Skeletal muscle tissue (tissue), 4 donors: ENCODE results near the gene TOM1L2. TPM values are rescaled to one million over a fixed set of nuclear protein-coding genes. Genes with fewer than 3 reads are reported as not detected.
A peak's percentile ranks its signal among the peaks of the same experiment; 100 is the strongest.

ENCODE experiments used
- H3K27ac ChIP-seq: one replicate; pipeline ENCODE4 v1.7.0; 2013; ENCODE audit warnings: mild to moderate bottlenecking, low read depth, low read length, inconsistent platforms
- H3K27me3 ChIP-seq, 3 donors: one replicate each; pipeline ENCODE4 v1.7.0; 2013; ENCODE audit warnings: low read length in 3 of 3; ENCODE audit not compliant: control insufficient read depth in 3 of 3, insufficient read depth in 3 of 3
- H3K36me3 ChIP-seq, 3 donors: one replicate each; pipeline ENCODE4 v1.7.0; 2013; ENCODE audit warnings: low read length in 3 of 3; ENCODE audit not compliant: control insufficient read depth in 3 of 3, insufficient read depth in 3 of 3
- H3K4me1 ChIP-seq, 3 donors: one replicate each; pipeline ENCODE4 v1.7.0; 2013; ENCODE audit warnings: low read length in 3 of 3, mild to moderate bottlenecking in 3 of 3; ENCODE audit not compliant: control insufficient read depth in 3 of 3, insufficient read depth in 3 of 3
- H3K4me3 ChIP-seq, 3 donors: one replicate each; pipeline ENCODE4 v1.7.0; 2013; ENCODE audit warnings: low read length in 3 of 3
- H3K9ac ChIP-seq, 3 donors: one replicate each; pipeline ENCODE4 v1.7.0; 2013; ENCODE audit warnings: low read length in 3 of 3, mild to moderate bottlenecking in 3 of 3, moderate library complexity in 2 of 3, low read depth in 1 of 3
- H3K9me3 ChIP-seq, 3 donors: one replicate each; pipeline ENCODE4 v1.7.0; 2013; ENCODE audit warnings: low read length in 3 of 3; ENCODE audit not compliant: control insufficient read depth in 3 of 3
- total RNA-seq: library from RNA; depleted of rRNA; stranded (reverse); fragments of >200 nt; gene quantifications from one replicate; pipeline ENCODE4 v1.2.3, GENCODE V29; 2014
- donor health status: Osteomylitis.

TOM1L2 gene
- total RNA-seq, 1 donor from 2014 or later, result 14.1 TPM

- Histone ChIP-seq H3K4me1 (peaks cover 37 to 52% (median 39%) of the 10 kb centered on the region in 3 donors), H3K4me3 (peak overlapping the region in 1 of 3 donors; percentile 43), H3K27ac (peak overlapping the region; percentile 82), H3K27me3 (no peaks in the 10 kb centered on the region), H3K36me3 (peaks cover 8 to 11% (median 10%) of the 10 kb centered on the region in 3 donors), H3K9me3 (no peaks in the 10 kb centered on the region), H3K9ac (peak overlapping the region; percentile 54 to 75 (median 72))
Measured at GRCh38 chr17:17849147-17849820, 122.9 kb downstream of the TOM1L2 start.

GRCh38 chr17:17848311-17849082 is 123.7 kb downstream of the TOM1L2 start:
- Histone ChIP-seq H3K9ac (peak overlapping the region; percentile 3 to 72 (median 45)), H3K27ac (peak overlapping the region; percentile 82), H3K27me3 (no peaks in the 10 kb centered on the region), H3K9me3 (no peaks in the 10 kb centered on the region), H3K4me3 (no peak overlapping the region), H3K4me1 (peaks cover 39 to 55% (median 47%) of the 10 kb centered on the region in 3 donors), H3K36me3 (peaks cover 8 to 11% (median 10%) of the 10 kb centered on the region in 3 donors)

- H3K27ac ChIP-seq, result no peak overlapping the region
- peak overlapping the region in 1 of 3 donors; percentile 45 for H3K9ac ChIP-seq
- no peaks in the 10 kb centered on the region for H3K9me3 ChIP-seq
- H3K27me3 ChIP-seq, result no peaks in the 10 kb centered on the region
- peaks cover 8 to 11% (median 10%) of the 10 kb centered on the region in 3 donors for H3K36me3 ChIP-seq
- no peak overlapping the region for H3K4me3 ChIP-seq
- H3K4me1 ChIP-seq, result peaks cover 39 to 52% (median 47%) of the 10 kb centered on the region in 3 donors
Measured at GRCh38 chr17:17847726-17848125, 124.5 kb downstream of the TOM1L2 start.

- no peak overlapping the region for H3K27ac ChIP-seq
- H3K27me3 ChIP-seq, result no peaks in the 10 kb centered on the region
- no peaks in the 10 kb centered on the region for H3K9me3 ChIP-seq
- H3K4me1 ChIP-seq, result peaks cover 44 to 58% (median 52%) of the 10 kb centered on the region in 3 donors
- no peak overlapping the region for H3K4me3 ChIP-seq
- peak overlapping the region in 1 of 3 donors; percentile 45 for H3K9ac ChIP-seq
- H3K36me3 ChIP-seq, result peaks cover 8 to 11% (median 10%) of the 10 kb centered on the region in 3 donors
Measured at GRCh38 chr17:17847118-17847689, 125.0 kb downstream of the TOM1L2 start.

GRCh38 chr17:17846645-17847044 is 125.6 kb downstream of the TOM1L2 start:
- H3K27ac ChIP-seq, result no peak overlapping the region

GRCh38 chr17:17846003-17846402 is 126.2 kb downstream of the TOM1L2 start:
- no peaks in the 10 kb centered on the region for H3K9me3 ChIP-seq
- H3K36me3 ChIP-seq, result peaks cover 6 to 11% (median 10%) of the 10 kb centered on the region in 3 donors
- H3K4me3 ChIP-seq, result no peak overlapping the region
- H3K4me1 ChIP-seq, result peaks cover 55 to 64% (median 62%) of the 10 kb centered on the region in 3 donors
- H3K27ac ChIP-seq, result no peak overlapping the region
- H3K9ac ChIP-seq, result no peak overlapping the region
- H3K27me3 ChIP-seq, result no peaks in the 10 kb centered on the region

More at GRCh38 chr17:17846645-17847044, 125.6 kb downstream of the TOM1L2 start:
- no peaks in the 10 kb centered on the region for H3K9me3 ChIP-seq
- H3K4me1 ChIP-seq, result peaks cover 49 to 62% (median 57%) of the 10 kb centered on the region in 3 donors
- H3K4me3 ChIP-seq, result no peak overlapping the region
- peak overlapping the region in 1 of 3 donors; percentile 25 for H3K9ac ChIP-seq
- H3K27me3 ChIP-seq, result no peaks in the 10 kb centered on the region
- H3K36me3 ChIP-seq, result peaks cover 8 to 11% (median 10%) of the 10 kb centered on the region in 3 donors

- no peak overlapping the region for H3K4me3 ChIP-seq
- H3K9ac ChIP-seq, result peak overlapping the region; percentile 1 to 47 (median 25)
- H3K36me3 ChIP-seq, result peaks cover 6 to 11% (median 10%) of the 10 kb centered on the region in 3 donors
- H3K4me1 ChIP-seq, result peaks cover 54 to 63% (median 61%) of the 10 kb centered on the region in 3 donors
- no peaks in the 10 kb centered on the region for H3K9me3 ChIP-seq
- no peaks in the 10 kb centered on the region for H3K27me3 ChIP-seq
- no peak overlapping the region for H3K27ac ChIP-seq
Measured at GRCh38 chr17:17845046-17845775, 127.0 kb downstream of the TOM1L2 start.

GRCh38 chr17:17844500-17844899 is 127.7 kb downstream of the TOM1L2 start:
- Histone ChIP-seq H3K9me3 (no peaks in the 10 kb centered on the region), H3K4me3 (no peak overlapping the region), H3K4me1 (peaks cover 52 to 61% (median 60%) of the 10 kb centered on the region in 3 donors), H3K27me3 (no peaks in the 10 kb centered on the region), H3K27ac (peak overlapping the region; percentile 44), H3K36me3 (peaks cover 6 to 11% (median 10%) of the 10 kb centered on the region in 3 donors), H3K9ac (peak overlapping the region; percentile 1 to 51 (median 25))

GRCh38 chr17:17844079-17844478 is 128.1 kb downstream of the TOM1L2 start:
- H3K9ac ChIP-seq, result peak overlapping the region in 2 of 3 donors; percentile 16 to 51
- peaks cover 52 to 61% (median 60%) of the 10 kb centered on the region in 3 donors for H3K4me1 ChIP-seq
- H3K27ac ChIP-seq, result peak overlapping the region; percentile 44
- no peaks in the 10 kb centered on the region for H3K9me3 ChIP-seq
- peaks cover 6 to 11% (median 10%) of the 10 kb centered on the region in 3 donors for H3K36me3 ChIP-seq
- H3K27me3 ChIP-seq, result no peaks in the 10 kb centered on the region
- no peak overlapping the region for H3K4me3 ChIP-seq
